Small intestine (tissue), 7 donors: Measurements from ENCODE around the gene FRY. TPM values are rescaled to one million over a fixed set of nuclear protein-coding genes. Genes with fewer than 3 reads are reported as not detected.

Experiments used
- DNase-seq, 2 donors: peaks; one replicate each; pipeline versions ENCODE4 v3.0.0 to v3.0.0-alpha.2; 2013
- FAIRE-seq: peaks from 2 replicates; lab custom pipeline; 2012; peaks lifted over from hg19 to GRCh38; lab: Jason Lieb, UNC
- H3K27ac ChIP-seq, 3 donors: one replicate each; pipeline ENCODE4 v1.5.1; 2013; ENCODE audit warnings: low read length in 2 of 3, mild to moderate bottlenecking in 2 of 3, control low read depth in 1 of 3, inconsistent platforms in 1 of 3, low read depth in 1 of 3, moderate library complexity in 1 of 3
- H3K27me3 ChIP-seq, 3 donors: one replicate each; pipeline ENCODE4 v1.6.1; 2013; ENCODE audit warnings: low read length in 3 of 3, inconsistent platforms in 1 of 3; ENCODE audit not compliant: control insufficient read depth in 3 of 3, insufficient read depth in 3 of 3
- H3K36me3 ChIP-seq, 3 donors: one replicate each; pipeline ENCODE4 v1.6.1; 2013; ENCODE audit warnings: low read length in 3 of 3, inconsistent platforms in 1 of 3, low read depth in 1 of 3, mild to moderate bottlenecking in 1 of 3, moderate library complexity in 1 of 3; ENCODE audit not compliant: control insufficient read depth in 3 of 3, insufficient read depth in 2 of 3
- H3K4me1 ChIP-seq, 3 donors: one replicate each; pipeline ENCODE4 v1.6.1; 2013; ENCODE audit warnings: low read length in 2 of 3, inconsistent platforms in 1 of 3, low read depth in 1 of 3, mild to moderate bottlenecking in 1 of 3, moderate library complexity in 1 of 3; ENCODE audit not compliant: control insufficient read depth in 3 of 3, insufficient read depth in 2 of 3
- H3K4me3 ChIP-seq, 3 donors: one replicate each; pipeline ENCODE4 v1.5.1; 2013; ENCODE audit warnings: low read length in 3 of 3, control low read depth in 1 of 3, inconsistent platforms in 1 of 3, low read depth in 1 of 3, mild to moderate bottlenecking in 1 of 3, moderate library complexity in 1 of 3
- H3K9me3 ChIP-seq, 2 donors: one replicate each; pipeline ENCODE4 v1.6.1; 2013; ENCODE audit warnings: low read depth in 1 of 2, low read length in 1 of 2; ENCODE audit not compliant: control insufficient read depth in 2 of 2, insufficient read depth in 1 of 2
- WGBS, 3 donors: extraction: QIAGEN DNeasy Blood & Tissue Kit; methylation state at CpG; one replicate each; pipeline ENCODE4 v1.1.7; 2013; 5-methylcytosine and 5-hydroxymethylcytosine counted together
- polyA plus RNA-seq, 4 donors: library from polyadenylated mRNA; stranded (reverse) in 3 of 4; unstranded in 1 of 4; fragments of 200-250 nt in 3 of 4; fragments of 120-200 nt in 1 of 4; gene quantifications; one replicate each; pipeline versions ENCODE4 v1.2.1 to v1.2.3, GENCODE V29; 2013
- donor health status: healthy with polysubstance abuse.
- donor health status: control.
- donor health status: control.
- donor health status: Bipolar disorder and iron deficiency.
- donor health status: healthy.

The FRY gene
- polyA plus RNA-seq, 4 donors, result 2.0 to 13.6 (median 3.6) TPM

DNA sequence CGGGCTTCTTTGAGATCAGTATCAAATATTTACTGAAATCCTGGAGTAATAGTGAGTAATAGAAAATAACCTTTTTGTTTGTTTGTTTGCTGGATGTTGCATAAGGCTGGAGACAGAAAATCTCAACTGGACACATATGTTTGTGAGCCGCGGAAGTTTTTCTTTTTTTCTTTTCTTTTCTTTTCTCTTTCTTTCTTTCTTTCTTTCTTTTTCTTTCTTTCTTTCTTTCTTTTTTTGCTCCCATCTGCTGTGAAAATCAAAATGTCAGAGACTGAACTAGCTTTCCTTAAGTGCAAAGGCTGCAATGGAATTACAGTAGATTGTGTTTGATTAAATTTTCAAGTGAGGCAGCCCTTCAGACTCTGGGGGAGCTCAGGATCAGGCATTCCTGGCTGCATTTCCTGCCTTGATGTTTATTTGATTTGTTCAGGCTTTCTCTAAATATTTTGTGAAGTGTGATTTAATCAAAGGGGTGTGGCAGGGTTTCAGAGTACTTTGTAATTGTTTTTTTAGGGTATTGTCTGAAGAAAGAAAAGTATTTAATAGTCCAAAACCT lies 319 bp downstream of the FRY start:
- Histone ChIP-seq H3K27me3 (peaks cover 0 to 4% (median 0%) of the 10 kb centered on the region in 3 donors), H3K9me3 (no peaks in the 10 kb centered on the region), H3K27ac (peak overlapping the region in 2 of 3 donors; percentile 34 to 53), H3K36me3 (no peaks in the 10 kb centered on the region), H3K4me3 (peak overlapping the region; percentile 37 to 47 (median 44)), H3K4me1 (peaks cover 0 to 13% (median 2%) of the 10 kb centered on the region in 3 donors)
- FAIRE-seq, result no peak
- no peak for DNase-seq
- 22 to 34% (median 30%) methylated on average over 3 of the region's 3 CpGs for WGBS, 3 donors

GRCh38 chr13:32032759-32033158 lies 1.2 kb downstream of the FRY start:
- Histone ChIP-seq H3K4me1 (peaks cover 0 to 14% (median 2%) of the 10 kb centered on the region in 3 donors), H3K36me3 (no peaks in the 10 kb centered on the region), H3K27me3 (peaks cover 0 to 4% (median 0%) of the 10 kb centered on the region in 3 donors), H3K4me3 (no peak overlapping the region), H3K27ac (no peak overlapping the region), H3K9me3 (no peaks in the 10 kb centered on the region)
- WGBS, 3 donors, result 34 to 65% (median 35%) methylated on average over 1 of the region's 1 CpG
- DNase-seq, result no peak
- no peak for FAIRE-seq

DNA sequence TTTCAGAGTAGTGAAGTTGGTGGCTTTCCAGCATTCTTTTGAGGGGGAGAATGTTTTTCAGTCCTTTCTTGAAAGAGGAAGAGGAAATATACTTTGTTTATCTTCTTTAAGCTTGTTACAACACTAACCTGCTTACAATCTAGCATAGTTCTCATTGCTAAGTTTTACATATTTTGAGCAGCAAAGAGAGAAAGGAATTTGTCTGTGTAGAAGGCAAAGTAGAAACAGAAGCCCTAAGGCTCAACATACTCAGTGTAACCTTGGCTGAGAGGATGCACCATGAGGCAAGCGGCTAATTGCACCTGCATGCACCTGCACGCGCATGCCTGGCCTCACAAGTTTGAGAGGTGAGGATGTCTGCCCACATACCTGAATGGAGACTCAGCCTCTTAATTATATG lies 2.2 kb downstream of the FRY start:
- FAIRE-seq, result no peak

GRCh38 chr13:32035716-32036115 lies 4.1 kb downstream of the FRY start:
- Histone ChIP-seq H3K27ac (no peak overlapping the region), H3K4me1 (peaks cover 0 to 13% (median 2%) of the 10 kb centered on the region in 3 donors), H3K36me3 (no peaks in the 10 kb centered on the region), H3K4me3 (no peak overlapping the region), H3K9me3 (no peaks in the 10 kb centered on the region), H3K27me3 (peaks cover 0 to 3% (median 0%) of the 10 kb centered on the region in 3 donors)
- DNase-seq, result peak in 1 of 2 donors; percentile 37
- no peak for FAIRE-seq
- 87 to 92% (median 88%) methylated on average over 2 of the region's 2 CpGs for WGBS, 3 donors

More for the DNA sequence above, 2.2 kb downstream of the FRY start:
- no peak for DNase-seq
- no peaks in the 10 kb centered on the region for H3K9me3 ChIP-seq
- no peak overlapping the region for H3K4me3 ChIP-seq
- peaks cover 0 to 4% (median 0%) of the 10 kb centered on the region in 3 donors for H3K27me3 ChIP-seq
- H3K27ac ChIP-seq, result no peak overlapping the region
- peaks cover 0 to 14% (median 2%) of the 10 kb centered on the region in 3 donors for H3K4me1 ChIP-seq
- H3K36me3 ChIP-seq, result no peaks in the 10 kb centered on the region
- 89 to 99% (median 95%) methylated on average over 3 of the region's 3 CpGs for WGBS, 3 donors

- peaks cover 0 to 12% (median 0%) of the 10 kb centered on the region in 3 donors for H3K4me1 ChIP-seq
- DNase-seq (peak in 1 of 2 donors; percentile 20), FAIRE-seq (no peak)
- 13 to 44% (median 24%) methylated on average over 4 of the region's 4 CpGs for WGBS, 3 donors
- H3K27ac ChIP-seq, result no peak overlapping the region
- H3K4me3 ChIP-seq, result no peak overlapping the region
- no peaks in the 10 kb centered on the region for H3K27me3 ChIP-seq
- no peaks in the 10 kb centered on the region for H3K9me3 ChIP-seq
- no peaks in the 10 kb centered on the region for H3K36me3 ChIP-seq
Measured at GRCh38 chr13:32036126-32036695, 4.6 kb downstream of the FRY start.

DNA sequence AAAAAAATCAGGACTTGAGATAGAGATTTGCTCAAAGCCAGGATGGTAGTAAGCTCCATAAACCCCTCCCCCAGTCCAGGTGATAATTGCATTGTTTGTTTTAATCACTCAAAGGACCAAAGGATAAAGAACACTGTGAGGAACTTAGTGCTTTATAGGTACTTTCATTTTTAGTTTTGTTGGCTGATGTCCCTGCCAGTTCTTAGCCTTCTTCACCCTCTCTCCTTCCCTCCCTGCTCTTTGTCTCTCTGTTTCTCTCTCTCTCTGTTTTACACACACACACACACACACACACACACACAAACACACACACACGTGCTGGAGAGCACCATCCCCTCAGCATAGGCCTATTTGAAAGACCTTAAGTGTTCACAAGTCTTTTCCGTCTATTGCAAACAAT lies 5.2 kb downstream of the FRY start:
- FAIRE-seq, result no peak
- H3K27ac ChIP-seq, result peak overlapping the region in 1 of 3 donors; percentile 2
- H3K9me3 ChIP-seq, result no peaks in the 10 kb centered on the region
- H3K27me3 ChIP-seq, result no peaks in the 10 kb centered on the region
- 14 to 49% (median 18%) methylated on average over 2 of the region's 2 CpGs for WGBS, 3 donors
- no peaks in the 10 kb centered on the region for H3K36me3 ChIP-seq
- no peak overlapping the region for H3K4me3 ChIP-seq
- DNase-seq, result peak; percentile 44 to 48
- H3K4me1 ChIP-seq, result peaks cover 0 to 12% (median 0%) of the 10 kb centered on the region in 3 donors

DNA sequence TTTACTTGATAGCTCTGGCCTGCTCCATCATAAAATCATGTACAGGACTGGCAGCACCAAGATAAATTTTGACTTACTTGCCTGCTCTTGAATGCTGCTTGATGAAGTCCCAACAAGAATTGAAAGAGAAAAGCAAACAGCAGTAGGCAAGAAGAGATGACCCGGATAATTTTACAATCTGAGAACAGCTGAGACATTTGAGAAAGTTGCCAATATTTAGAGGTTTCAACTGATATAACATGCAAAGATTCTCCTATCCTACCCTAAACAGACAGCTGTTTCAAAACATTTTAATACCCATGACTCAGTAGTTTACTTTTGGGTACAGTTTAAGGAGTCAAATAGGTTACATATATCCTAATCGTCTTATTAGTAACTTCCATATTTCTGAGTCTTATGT lies 5.9 kb downstream of the FRY start:
- WGBS, 3 donors, result 38 to 60% (median 53%) methylated on average over 2 of the region's 2 CpGs
- no peaks in the 10 kb centered on the region for H3K27me3 ChIP-seq
- FAIRE-seq (no peak), DNase-seq (no peak)
- no peaks in the 10 kb centered on the region for H3K9me3 ChIP-seq
- H3K4me3 ChIP-seq, result no peak overlapping the region
- H3K4me1 ChIP-seq, result peaks cover 0 to 12% (median 0%) of the 10 kb centered on the region in 3 donors
- H3K36me3 ChIP-seq, result no peaks in the 10 kb centered on the region
- H3K27ac ChIP-seq, result no peak overlapping the region

GRCh38 chr13:32038343-32038742 lies 6.8 kb downstream of the FRY start:
- no peaks in the 10 kb centered on the region for H3K9me3 ChIP-seq
- H3K4me1 ChIP-seq, result peaks cover 0 to 12% (median 0%) of the 10 kb centered on the region in 3 donors
- no peak overlapping the region for H3K4me3 ChIP-seq
- H3K27ac ChIP-seq, result no peak overlapping the region
- H3K27me3 ChIP-seq, result no peaks in the 10 kb centered on the region
- FAIRE-seq, result no peak
- H3K36me3 ChIP-seq, result no peaks in the 10 kb centered on the region
- 91 to 92% (median 92%) methylated on average over 5 of the region's 5 CpGs for WGBS, 3 donors
- no peak for DNase-seq
